GM12878 (cell line): Measurements from ENCODE around the gene LYRM4. TPM values are rescaled to one million over a fixed set of nuclear protein-coding genes. Genes with fewer than 3 reads are reported as not detected.

Experiments
- ATAC-seq: fragments of 200-7000 bp; cut with Tn5 transposase; 3 replicates; pipeline ENCODE4 v1.9.1; 2020; ENCODE audit warnings: mild to moderate bottlenecking, moderate library complexity
- BruUV-seq: library from RNA; stranded (reverse); fragments of 400-500 nt; replicated peaks from 2 replicates; lab custom pipeline; 2021; lab: Mats Ljungman, UMichigan
- CTCF ChIA-PET: fragments of 300-600 bp; sonication (Branson Sonifier 250); formaldehyde crosslinking; extraction: SDS; loops from one replicate; lab custom pipeline; 2021; ENCODE audit warnings: inconsistent platforms; lab: Yijun Ruan, JAX
- POLR2A ChIA-PET: fragments of 350-600 bp; formaldehyde crosslinking; extraction: SDS; loops from one replicate; lab custom pipeline; 2021; ENCODE audit warnings: inconsistent platforms; lab: Charles Lee
- RAD21 ChIA-PET: fragments of 300-600 bp; sonication (Branson Sonifier 250); formaldehyde crosslinking; loops from one replicate; lab custom pipeline; 2023; ENCODE audit warnings: antibody characterized with exemption; ENCODE audit not compliant: unreplicated experiment; lab: Charles Lee
- SMC1A ChIA-PET: fragments of 300-600 bp; sonication (Branson Sonifier 250); formaldehyde crosslinking; loops from one replicate; lab custom pipeline; 2023; ENCODE audit not compliant: unreplicated experiment, uncharacterized antibody; lab: Charles Lee
- DNase-seq: peaks from one replicate; pipeline ENCODE4 v3.0.0-alpha.2; 2011; ENCODE audit warnings: low read depth, low spot score
- FAIRE-seq: peaks from 3 replicates; lab custom pipeline; 2011; peaks lifted over from hg19 to GRCh38; lab: Jason Lieb, UNC
- H2AFZ ChIP-seq: 2 replicates; pipeline ENCODE4 v1.6.0; 2011; ENCODE audit warnings: low read depth, low read length, control low read depth; ENCODE audit not compliant: control insufficient read depth
- H3K27ac ChIP-seq: 2 replicates; pipeline ENCODE4 v1.5.1; 2011; ENCODE audit warnings: control low read depth; ENCODE audit not compliant: control insufficient read depth, insufficient read depth
- H3K27me3 ChIP-seq, 2 experiments: replicated peaks in 1 of 2; 2 replicates each; pipeline versions ENCODE4 v1.6.0 to v1.6.1; 2011; ENCODE audit warnings: low read length in 1 of 2; ENCODE audit not compliant: control insufficient read depth in 2 of 2, insufficient read depth in 2 of 2
- H3K36me3 ChIP-seq, 2 experiments: 2 replicates each; pipeline ENCODE4 v1.5.1; 2011; ENCODE audit warnings: low read length in 1 of 2; ENCODE audit not compliant: control insufficient read depth in 2 of 2, insufficient read depth in 2 of 2
- H3K4me1 ChIP-seq: 2 replicates; pipeline ENCODE4 v1.6.1; 2011; ENCODE audit warnings: mild to moderate bottlenecking, low read length, moderate library complexity, mixed read lengths; ENCODE audit not compliant: control insufficient read depth, insufficient read depth
- H3K4me2 ChIP-seq: 2 replicates; pipeline ENCODE4 v1.6.0; 2011; ENCODE audit warnings: control low read depth; ENCODE audit not compliant: control insufficient read depth, insufficient read depth
- H3K4me3 ChIP-seq: fragments of 200-600 bp; sonication (generic); 2 replicates; pipeline ENCODE4 v1.5.1; 2016
- H3K79me2 ChIP-seq: 2 replicates; pipeline ENCODE4 v1.6.0; 2011; ENCODE audit warnings: low read length; ENCODE audit not compliant: control insufficient read depth, insufficient read depth
- H3K9ac ChIP-seq: 2 replicates; pipeline ENCODE4 v1.8.0; 2011; ENCODE audit warnings: low read length, control low read depth, mixed read lengths; ENCODE audit not compliant: control insufficient read depth, insufficient read depth
- H3K9me3 ChIP-seq: replicated peaks from 3 replicates; pipeline ENCODE4 v1.5.1; 2011; ENCODE audit warnings: mild to moderate bottlenecking, low read length; ENCODE audit not compliant: control insufficient read depth, insufficient read depth
- H4K20me1 ChIP-seq: 2 replicates; pipeline ENCODE4 v1.6.0; 2011; ENCODE audit not compliant: control insufficient read depth, insufficient read depth
- HDGF ChIP-seq: fragments of 450-650 bp; IDR thresholded peaks from 2 replicates; pipeline ENCODE4 v1.6.1; 2016; ENCODE audit warnings: antibody characterized with exemption
- JUND ChIP-seq: IDR thresholded peaks from 2 replicates; pipeline ENCODE4 v1.6.1; 2012; ENCODE audit warnings: low read depth, mild to moderate bottlenecking, low read length, improper control_type of control experiment, moderate library complexity
- YY1 ChIP-seq: IDR thresholded peaks from 2 replicates; pipeline ENCODE4 v1.6.1; 2011; ENCODE audit warnings: low read depth, mild to moderate bottlenecking, low read length
- WGBS: methylation state at CpG from one replicate; pipeline ENCODE4 v1.1.6; 2016; ENCODE audit warnings: low lambda C conversion rate; ENCODE audit not compliant: insufficient replicate concordance, insufficient coverage; ENCODE audit errors: missing lambda C conversion rate; 5-methylcytosine and 5-hydroxymethylcytosine counted together
- in situ Hi-C: fragments of 300-500 bp; cut with MboI; formaldehyde crosslinking; loops from 9 replicates; pipeline ENCODE4 v1.14.3; 2018; ENCODE audit warnings: mixed read lengths
- intact Hi-C: fragments of 100-400 bp; cut with micrococcal nuclease; formaldehyde crosslinking; loops from one replicate; pipeline ENCODE4 v1.14.2; 2022; ENCODE audit not compliant: unreplicated experiment
- polyA plus RNA-seq, 11 experiments: library from polyadenylated mRNA; depleted of rRNA in 4 of 11; unstranded in 6 of 11; stranded (reverse) in 5 of 11; fragments of >200 nt; fragmentation: Nextera tagmentation in 4 of 11; fragmentation: Illumina TruSeq in 1 of 11; extraction: Ambion mirVana in 4 of 11; extraction: Trizol in 1 of 11; gene quantifications; 1 replicate in 1 of 11; 2 replicates in 10 of 11; pipeline versions ENCODE4 v1.2.1 to v1.2.3, GENCODE V29; 2011 to 2016; ENCODE audit warnings: inconsistent platforms in 2 of 11, missing spikeins in 2 of 11, low read depth in 1 of 11
- total RNA-seq, 4 experiments: library from RNA; depleted of rRNA in 3 of 4; stranded (reverse); fragments of >200 nt in 3 of 4; fragmentation: Illumina TruSeq in 1 of 4; extraction: Trizol in 1 of 4; gene quantifications; 2 replicates each; pipeline versions ENCODE4 v1.2.1 to v1.2.3, GENCODE V29; 2013 to 2021

LYRM4 gene
- total and polyA plus RNA-seq, 10 of the 15 experiments (the other 5 are each of a cell fraction or from before 2014, with no cell fraction given) = 32.7 to 66.8 (median 44.0) TPM

- Histone ChIP-seq H3K36me3 (peaks cover 0 to 4% of the 10 kb centered on the region in 2 experiments; a peak in 2 of 4 replicates), H3K9ac (no peak overlapping the region), H3K4me1 (no peaks in the 10 kb centered on the region), H3K79me2 (no peaks in the 10 kb centered on the region), H3K27ac (no peak overlapping the region), H3K4me3 (no peak overlapping the region), H3K27me3 (no peaks in the 10 kb centered on the region), H2AFZ (no peak overlapping the region), H3K9me3 (no peaks in the 10 kb centered on the region), H3K4me2 (no peak overlapping the region), H4K20me1 (no peaks in the 10 kb centered on the region)
- in situ Hi-C loops (no loop called here), intact Hi-C loops (no loop called here)
- no peak for TF ChIP-seq JUND
- ATAC-seq = no peak
- 97% methylated on average over 2 of the region's 2 CpGs for WGBS
- no TSS peak for BruUV-seq
- CTCF ChIA-PET = interaction anchor here (0.6 to 3.7 kb wide), 8 partner anchors 15 to 236 kb away, joined by 3 to 24 read pairs (median 6); no protein-coding TSS in a partner anchor
- FAIRE-seq = no peak
- POLR2A ChIA-PET = interaction anchor here (0.8 kb wide), 1 partner anchor 35 kb away, joined by 4 read pairs; no protein-coding TSS in a partner anchor
- DNase-seq = no peak
- SMC1A ChIA-PET = interaction anchor here (0.6 to 5.3 kb wide), 5 partner anchors 13 to 94 kb away, joined by 3 to 32 read pairs (median 3); no protein-coding TSS in a partner anchor
- RAD21 ChIA-PET = interaction anchor here (1.4 to 4.1 kb wide), 4 partner anchors 43 to 162 kb away, joined by 3 to 17 read pairs (median 8); partner anchors contain the start of gene LYRM4
These were observed 43.4 kb downstream of the LYRM4 start for GRCh38 chr6:5217356-5217755.

GRCh38 chr6:5215799-5216198 lies 45.0 kb downstream of the LYRM4 start:
- Histone ChIP-seq H3K36me3 (peaks cover 0 to 4% of the 10 kb centered on the region in 2 experiments; a peak in 2 of 4 replicates), H3K4me1 (no peaks in the 10 kb centered on the region), H3K4me3 (no peak overlapping the region), H3K9me3 (no peaks in the 10 kb centered on the region), H2AFZ (no peak overlapping the region), H3K27ac (no peak overlapping the region), H3K79me2 (no peaks in the 10 kb centered on the region), H3K4me2 (no peak overlapping the region), H4K20me1 (no peaks in the 10 kb centered on the region), H3K9ac (no peak overlapping the region), H3K27me3 (no peaks in the 10 kb centered on the region)
- WGBS = 78% methylated on average over 9 of the region's 9 CpGs
- FAIRE-seq = no peak
- POLR2A ChIA-PET = no interaction called here
- DNase-seq = no peak
- CTCF ChIA-PET = interaction anchor here (0.7 to 3.7 kb wide), 10 partner anchors 9 to 187 kb away, joined by 3 to 29 read pairs (median 4); no protein-coding TSS in a partner anchor
- intact Hi-C loops = loop anchor here (1.0 kb wide), 1 partner anchor 88 kb away; no protein-coding TSS in a partner anchor
- no TSS peak for BruUV-seq
- in situ Hi-C loops = no loop called here
- no peak for ATAC-seq
- RAD21 ChIA-PET = interaction anchor here (1.2 to 3.1 kb wide), 3 partner anchors 19 to 87 kb away, joined by 3 to 17 read pairs (median 6); no protein-coding TSS in a partner anchor
- SMC1A ChIA-PET = interaction anchor here (1.6 to 5.3 kb wide), 3 partner anchors 72 to 87 kb away, joined by 8 to 32 read pairs (median 12); no protein-coding TSS in a partner anchor
- TF ChIP-seq YY1 (no peak), HDGF (no peak)
